Measurements from ENCODE around the gene SCAPER. TPM values are rescaled to one million over a fixed set of nuclear protein-coding genes. Genes with fewer than 3 reads are reported as not detected.

SCAPER gene
- total RNA-seq, 1 donor from 2014 or later, result 20.8 TPM

DNA sequence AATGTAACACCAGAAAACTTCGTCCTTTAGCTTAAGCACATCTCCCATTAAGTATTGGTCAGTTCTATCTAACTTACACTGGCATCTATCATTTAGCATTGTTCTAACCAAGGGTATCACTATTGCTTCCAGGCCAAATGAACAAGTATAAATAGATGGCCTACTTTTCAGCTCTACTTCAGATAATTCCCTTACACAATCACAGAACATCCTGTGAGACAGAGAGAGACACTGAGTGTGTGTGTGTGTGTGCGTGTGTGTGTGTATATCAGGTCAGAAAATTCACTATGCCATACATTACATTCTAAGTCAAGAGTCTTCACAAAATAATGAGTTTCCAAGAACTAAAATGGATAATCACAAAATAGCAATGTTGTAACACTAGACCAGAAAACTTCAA is 39.1 kb downstream of the SCAPER start:
- TF ChIP-seq, protein P1, sequence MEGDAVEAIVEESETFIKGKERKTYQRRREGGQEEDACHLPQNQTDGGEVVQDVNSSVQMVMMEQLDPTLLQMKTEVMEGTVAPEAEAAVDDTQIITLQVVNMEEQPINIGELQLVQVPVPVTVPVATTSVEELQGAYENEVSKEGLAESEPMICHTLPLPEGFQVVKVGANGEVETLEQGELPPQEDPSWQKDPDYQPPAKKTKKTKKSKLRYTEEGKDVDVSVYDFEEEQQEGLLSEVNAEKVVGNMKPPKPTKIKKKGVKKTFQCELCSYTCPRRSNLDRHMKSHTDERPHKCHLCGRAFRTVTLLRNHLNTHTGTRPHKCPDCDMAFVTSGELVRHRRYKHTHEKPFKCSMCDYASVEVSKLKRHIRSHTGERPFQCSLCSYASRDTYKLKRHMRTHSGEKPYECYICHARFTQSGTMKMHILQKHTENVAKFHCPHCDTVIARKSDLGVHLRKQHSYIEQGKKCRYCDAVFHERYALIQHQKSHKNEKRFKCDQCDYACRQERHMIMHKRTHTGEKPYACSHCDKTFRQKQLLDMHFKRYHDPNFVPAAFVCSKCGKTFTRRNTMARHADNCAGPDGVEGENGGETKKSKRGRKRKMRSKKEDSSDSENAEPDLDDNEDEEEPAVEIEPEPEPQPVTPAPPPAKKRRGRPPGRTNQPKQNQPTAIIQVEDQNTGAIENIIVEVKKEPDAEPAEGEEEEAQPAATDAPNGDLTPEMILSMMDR (IDR thresholded peaks at IDR 0.05; ENCODE audit: insufficient read depth, low read length, poor library complexity, severe bottlenecking), result no peak
- no peak for DNase-seq (ENCODE audit: low read depth)
- no peaks in the 10 kb centered on the region for H3K36me3 ChIP-seq (ENCODE audit: control insufficient read depth, insufficient read depth, low read length)
- H3K27me3 ChIP-seq (ENCODE audit: control insufficient read depth, insufficient read depth, low read length), result no peaks in the 10 kb centered on the region
- H3K4me3 ChIP-seq (ENCODE audit: low read depth, low read length), result no peak overlapping the region

DNA sequence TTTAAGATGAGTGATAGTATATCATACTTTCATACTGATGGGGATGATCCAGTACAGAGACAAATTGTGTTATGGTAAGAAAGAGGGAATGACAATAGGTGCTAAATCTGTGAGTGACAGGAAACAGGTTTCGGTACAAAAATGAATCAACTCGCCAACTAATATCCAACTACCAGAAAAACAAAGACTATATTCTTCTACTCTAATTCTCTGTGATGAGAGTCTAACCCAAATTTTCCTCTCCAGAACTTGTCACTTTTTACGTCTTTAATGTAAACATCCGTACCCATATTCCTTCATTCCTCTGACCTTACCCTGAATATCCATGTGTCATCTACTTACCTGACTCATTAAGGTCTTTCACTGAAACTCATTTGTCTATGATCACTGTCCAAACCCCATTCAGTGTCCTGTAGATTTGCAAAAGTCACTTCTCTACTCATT is 39.6 kb downstream of the SCAPER start:
- no peaks in the 10 kb centered on the region for H3K36me3 ChIP-seq (ENCODE audit: control insufficient read depth, insufficient read depth, low read length)
- no peaks in the 10 kb centered on the region for H3K27me3 ChIP-seq (ENCODE audit: control insufficient read depth, insufficient read depth, low read length)
- DNase-seq (ENCODE audit: low read depth), result no peak
- TF ChIP-seq, protein P1 (IDR thresholded peaks at IDR 0.05; ENCODE audit: insufficient read depth, low read length, poor library complexity, severe bottlenecking), result no peak
- H3K4me3 ChIP-seq (ENCODE audit: low read depth, low read length), result no peak overlapping the region

- no peak overlapping the region for H3K4me3 ChIP-seq (ENCODE audit: low read depth, low read length)
- H3K36me3 ChIP-seq (ENCODE audit: control insufficient read depth, insufficient read depth, low read length), result no peaks in the 10 kb centered on the region
- DNase-seq (ENCODE audit: low read depth), result no peak
- H3K27me3 ChIP-seq (ENCODE audit: control insufficient read depth, insufficient read depth, low read length), result no peaks in the 10 kb centered on the region
- TF ChIP-seq, protein P1 (IDR thresholded peaks at IDR 0.05; ENCODE audit: insufficient read depth, low read length, poor library complexity, severe bottlenecking), result no peak
Measured at GRCh38 chr15:76864586-76864985, 40.6 kb downstream of the SCAPER start.

DNA sequence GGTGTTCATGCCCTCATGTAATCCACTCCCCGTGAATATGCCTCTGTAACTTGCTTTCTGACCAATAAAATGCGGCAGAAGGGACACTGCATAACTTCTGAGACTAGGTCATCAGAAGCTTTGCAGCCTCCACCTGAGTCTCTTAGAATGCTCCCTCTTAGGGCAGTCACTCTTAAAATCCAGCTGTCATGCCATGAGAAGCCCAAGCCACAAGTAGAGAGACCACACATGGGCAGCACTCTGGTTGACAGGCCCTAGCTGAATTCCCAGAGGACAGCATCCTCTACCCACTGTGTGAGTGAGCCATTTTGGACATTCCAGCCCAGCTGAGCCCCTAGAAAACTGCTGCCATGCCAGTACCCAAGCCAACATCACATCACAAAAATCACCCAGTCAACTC is 41.4 kb downstream of the SCAPER start:
- no peak for DNase-seq (ENCODE audit: low read depth)
- Histone ChIP-seq H3K27me3 (ENCODE audit: control insufficient read depth, insufficient read depth, low read length) (no peaks in the 10 kb centered on the region), H3K4me3 (ENCODE audit: low read depth, low read length) (no peak overlapping the region), H3K36me3 (ENCODE audit: control insufficient read depth, insufficient read depth, low read length) (no peaks in the 10 kb centered on the region)
- TF ChIP-seq, protein P1 (IDR thresholded peaks at IDR 0.05; ENCODE audit: insufficient read depth, low read length, poor library complexity, severe bottlenecking), result no peak

DNA sequence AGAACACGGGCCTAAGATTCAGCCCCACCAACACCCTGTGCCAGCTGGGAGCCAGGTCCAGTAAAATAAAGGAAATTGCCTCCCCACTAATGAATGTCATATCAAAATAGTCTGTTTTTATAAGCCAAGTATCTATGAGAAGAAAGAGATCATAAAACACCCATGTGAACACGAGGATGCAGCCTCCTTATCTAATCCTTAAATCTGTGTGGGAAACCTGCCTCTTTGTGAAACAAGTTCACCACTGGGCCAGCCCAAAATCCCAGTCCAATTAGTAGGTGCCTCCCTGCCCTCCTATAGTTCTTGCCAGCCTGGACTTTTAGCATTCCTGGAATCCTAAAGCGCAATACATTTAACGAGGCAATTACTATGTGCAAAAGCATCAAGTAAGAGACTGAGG is 42.0 kb downstream of the SCAPER start:
- TF ChIP-seq, protein P1 (IDR thresholded peaks at IDR 0.05; ENCODE audit: insufficient read depth, low read length, poor library complexity, severe bottlenecking), result no peak
- no peak overlapping the region for H3K4me3 ChIP-seq (ENCODE audit: low read depth, low read length)
- no peak for DNase-seq (ENCODE audit: low read depth)

DNA sequence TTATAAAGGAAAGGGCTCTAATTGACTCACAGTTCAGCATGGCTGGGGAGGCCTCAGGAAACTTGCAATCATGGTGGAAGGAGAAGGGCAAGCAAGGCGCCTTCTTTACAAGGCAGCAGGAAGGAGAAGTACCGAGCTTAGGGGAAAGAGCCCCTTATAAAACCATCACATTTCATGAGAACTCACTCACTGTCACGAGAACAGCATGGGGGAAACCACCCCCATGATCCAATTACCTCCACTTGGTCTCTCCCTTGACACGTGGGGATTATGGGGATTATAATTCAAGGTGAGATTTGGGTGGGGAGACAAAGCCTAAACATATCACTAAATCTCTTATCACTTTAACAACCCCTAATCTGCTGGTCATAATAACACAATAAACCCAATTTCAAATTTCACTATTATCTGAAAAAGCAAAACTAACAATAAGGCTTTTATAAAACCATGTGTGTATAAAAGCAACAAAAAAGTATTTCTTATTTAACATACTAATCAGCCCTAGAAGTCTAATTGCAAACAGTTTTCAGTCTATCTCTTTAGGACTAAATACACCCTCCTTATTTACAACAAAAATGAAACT is 43.2 kb downstream of the SCAPER start:
- DNase-seq (ENCODE audit: low read depth), result no peak
- TF ChIP-seq, protein P1 (IDR thresholded peaks at IDR 0.05; ENCODE audit: insufficient read depth, low read length, poor library complexity, severe bottlenecking), result no peak
- Histone ChIP-seq H3K36me3 (ENCODE audit: control insufficient read depth, insufficient read depth, low read length) (no peaks in the 10 kb centered on the region), H3K4me3 (ENCODE audit: low read depth, low read length) (no peak overlapping the region), H3K27me3 (ENCODE audit: control insufficient read depth, insufficient read depth, low read length) (no peaks in the 10 kb centered on the region)

More for the DNA sequence above, 42.0 kb downstream of the SCAPER start:
- no peaks in the 10 kb centered on the region for H3K36me3 ChIP-seq (ENCODE audit: control insufficient read depth, insufficient read depth, low read length)
- no peaks in the 10 kb centered on the region for H3K27me3 ChIP-seq (ENCODE audit: control insufficient read depth, insufficient read depth, low read length)

Measured in kidney epithelial cell (primary cell).